IMR-90 (cell line): ENCODE data around the gene VPS54. TPM values are rescaled to one million over a fixed set of nuclear protein-coding genes. Genes with fewer than 3 reads are reported as not detected.

ENCODE experiments used
- ATAC-seq: fragments of 200-7000 bp; cut with Tn5 transposase; 2 replicates; pipeline ENCODE4 v1.9.1; 2020; ENCODE audit warnings: low read depth, mild to moderate bottlenecking, moderate library complexity
- BruUV-seq: library from RNA; stranded (reverse); fragments of 400-500 nt; replicated peaks from 2 replicates; lab custom pipeline; 2021; lab: Mats Ljungman, UMichigan
- CTCF ChIA-PET: fragments of 300-600 bp; formaldehyde crosslinking; extraction: SDS; loops from one replicate; lab custom pipeline; 2021; ENCODE audit warnings: antibody characterized with exemption; lab: Yijun Ruan, JAX
- POLR2A ChIA-PET: fragments of 300-600 bp; sonication (Branson Sonifier 250); formaldehyde crosslinking; loops from one replicate; lab custom pipeline; 2022; ENCODE audit warnings: antibody characterized with exemption; ENCODE audit not compliant: unreplicated experiment; lab: Charles Lee
- DNase-seq: peaks from one replicate; pipeline ENCODE4 v3.0.0; 2013
- H2AFZ ChIP-seq: replicated peaks from 2 replicates; pipeline ENCODE3; 2013; ENCODE audit warnings: low read length, mild to moderate bottlenecking; ENCODE audit not compliant: poor library complexity
- H2AK5ac ChIP-seq: 2 replicates; pipeline ENCODE4 v1.6.1; 2013; ENCODE audit warnings: low read depth, low read length, inconsistent platforms
- H2AK9ac ChIP-seq: replicated peaks from 2 replicates; pipeline ENCODE3; 2013; ENCODE audit warnings: mild to moderate bottlenecking, low read depth, low read length, moderate library complexity; ENCODE audit not compliant: poor library complexity
- H2BK120ac ChIP-seq: 2 replicates; pipeline ENCODE4 v1.6.1; 2013; ENCODE audit warnings: low read depth, low read length, inconsistent platforms
- H2BK15ac ChIP-seq: 3 replicates; pipeline ENCODE4 v1.6.1; 2013; ENCODE audit warnings: low read depth, low read length, inconsistent platforms
- H2BK20ac ChIP-seq: 2 replicates; pipeline ENCODE4 v1.6.1; 2013; ENCODE audit warnings: low read depth, mild to moderate bottlenecking, inconsistent platforms, low read length, moderate library complexity
- H2BK5ac ChIP-seq: 2 replicates; pipeline ENCODE4 v1.6.1; 2013; ENCODE audit warnings: mild to moderate bottlenecking, low read depth, low read length, inconsistent platforms; ENCODE audit not compliant: poor library complexity, severe bottlenecking
- H3K14ac ChIP-seq: replicated peaks from 2 replicates; pipeline ENCODE4 v1.6.1; 2013; ENCODE audit warnings: low read depth, low read length, inconsistent platforms
- H3K18ac ChIP-seq: 2 replicates; pipeline ENCODE4 v1.6.1; 2013; ENCODE audit warnings: low read depth, low read length, control low read depth
- H3K23ac ChIP-seq: 2 replicates; pipeline ENCODE4 v1.6.1; 2013; ENCODE audit warnings: low read depth, low read length, inconsistent platforms
- H3K27ac ChIP-seq: 2 replicates; pipeline ENCODE4 v1.5.1; 2013; ENCODE audit warnings: mild to moderate bottlenecking, control low read depth, low read length; ENCODE audit not compliant: insufficient read depth
- H3K27me3 ChIP-seq: 2 replicates; pipeline ENCODE4 v1.6.1; 2013; ENCODE audit warnings: low read length; ENCODE audit not compliant: control insufficient read depth, insufficient read depth
- H3K36me3 ChIP-seq: 2 replicates; pipeline ENCODE4 v1.6.1; 2013; ENCODE audit warnings: low read length, mixed read lengths; ENCODE audit not compliant: control insufficient read depth, insufficient read depth
- H3K4ac ChIP-seq: 2 replicates; pipeline ENCODE4 v1.6.1; 2013; ENCODE audit warnings: low read depth, low read length, inconsistent platforms
- H3K4me1 ChIP-seq: 2 replicates; pipeline ENCODE4 v1.6.1; 2013; ENCODE audit warnings: low read length, mixed read lengths; ENCODE audit not compliant: control insufficient read depth, insufficient read depth
- H3K4me2 ChIP-seq: 2 replicates; pipeline ENCODE4 v1.6.1; 2013; ENCODE audit warnings: low read depth, mild to moderate bottlenecking, control low read depth, low read length, moderate library complexity
- H3K4me3 ChIP-seq: 2 replicates; pipeline ENCODE4 v1.5.1; 2013; ENCODE audit warnings: low read depth, mild to moderate bottlenecking, control low read depth, low read length, moderate library complexity; ENCODE audit not compliant: insufficient read depth
- H3K56ac ChIP-seq: 2 replicates; pipeline ENCODE4 v1.6.1; 2013; ENCODE audit warnings: low read length, inconsistent platforms; ENCODE audit not compliant: insufficient read depth; ENCODE audit errors: extremely low read depth
- H3K79me1 ChIP-seq, 2 experiments: 2 replicates each; pipeline ENCODE4 v1.6.1; 2013; ENCODE audit warnings: low read length in 2 of 2, inconsistent platforms in 1 of 2, low read depth in 1 of 2
- H3K9ac ChIP-seq: 2 replicates; pipeline ENCODE4 v1.6.1; 2013; ENCODE audit warnings: low read depth, low read length, control low read depth
- H3K9me1 ChIP-seq: 2 replicates; pipeline ENCODE4 v1.6.1; 2013; ENCODE audit warnings: low read length, inconsistent platforms; ENCODE audit not compliant: insufficient read depth
- H3K9me3 ChIP-seq: 2 replicates; pipeline ENCODE4 v1.6.1; 2013; ENCODE audit warnings: low read length; ENCODE audit not compliant: control insufficient read depth, insufficient read depth
- H4K20me1 ChIP-seq: 2 replicates; pipeline ENCODE4 v1.6.1; 2013; ENCODE audit warnings: low read length, inconsistent platforms; ENCODE audit not compliant: insufficient read depth
- H4K5ac ChIP-seq: 2 replicates; pipeline ENCODE4 v1.6.1; 2013; ENCODE audit warnings: mild to moderate bottlenecking, low read depth, low read length, control low read depth
- H4K8ac ChIP-seq, 2 experiments: 2 replicates each; pipeline ENCODE4 v1.6.1; 2013; ENCODE audit warnings: low read depth in 2 of 2, low read length in 2 of 2, control low read depth in 1 of 2, inconsistent platforms in 1 of 2
- H4K91ac ChIP-seq: 2 replicates; pipeline ENCODE4 v1.6.1; 2013; ENCODE audit warnings: low read depth, low read length, inconsistent platforms; ENCODE audit not compliant: insufficient read depth
- BHLHE40 ChIP-seq: fragments of 150-350 bp; IDR thresholded peaks from 2 replicates; pipeline ENCODE4 v1.6.1; 2016; ENCODE audit warnings: mild to moderate bottlenecking, low read depth, low read length
- CEBPB ChIP-seq: IDR thresholded peaks from 2 replicates; pipeline ENCODE4 v1.6.1; 2012; ENCODE audit warnings: low read depth, low read length, improper control_type of control experiment
- CTCF ChIP-seq: conservative IDR thresholded peaks from 2 replicates; pipeline ENCODE4 v1.5.1; 2012; ENCODE audit warnings: mild to moderate bottlenecking, low read depth, low read length, improper control_type of control experiment
- ELK1 ChIP-seq: fragments of 150-350 bp; IDR thresholded peaks from 2 replicates; pipeline ENCODE4 v1.6.1; 2016; ENCODE audit warnings: low read depth, mild to moderate bottlenecking, low read length, moderate library complexity, borderline replicate concordance
- MAFK ChIP-seq: IDR thresholded peaks from 2 replicates; pipeline ENCODE4 v1.6.1; 2012; ENCODE audit warnings: low read depth, low read length, improper control_type of control experiment
- MAZ ChIP-seq: IDR thresholded peaks from 2 replicates; pipeline ENCODE4 v1.6.1; 2012; ENCODE audit warnings: low read depth, mild to moderate bottlenecking, low read length, improper control_type of control experiment, moderate library complexity, borderline replicate concordance
- MXI1 ChIP-seq: IDR thresholded peaks from 2 replicates; pipeline ENCODE4 v1.6.1; 2012; ENCODE audit warnings: low read depth, mild to moderate bottlenecking, low read length, moderate library complexity, borderline replicate concordance
- NFE2L2 ChIP-seq: fragments of 150-350 bp; IDR thresholded peaks from 2 replicates; pipeline ENCODE4 v1.6.1; 2016; ENCODE audit warnings: low read depth, mild to moderate bottlenecking, low read length
- RAD21 ChIP-seq: IDR thresholded peaks from 2 replicates; pipeline ENCODE4 v1.6.1; 2012; ENCODE audit warnings: low read length, improper control_type of control experiment
- RCOR1 ChIP-seq: IDR thresholded peaks from 2 replicates; pipeline ENCODE4 v1.6.1; 2012; ENCODE audit warnings: mild to moderate bottlenecking, low read length, improper control_type of control experiment; ENCODE audit not compliant: insufficient replicate concordance
- RFX5 ChIP-seq: IDR thresholded peaks from 2 replicates; pipeline ENCODE4 v1.8.0; 2012; ENCODE audit warnings: low read depth, mild to moderate bottlenecking, low read length, moderate library complexity
- SMC3 ChIP-seq: fragments of 150-350 bp; IDR thresholded peaks from 2 replicates; pipeline ENCODE4 v1.6.1; 2016; ENCODE audit warnings: low read depth, mild to moderate bottlenecking, antibody characterized with exemption, low read length, moderate library complexity
- USF2 ChIP-seq: fragments of 150-350 bp; IDR thresholded peaks from 2 replicates; pipeline ENCODE4 v1.6.1; 2017; ENCODE audit warnings: mild to moderate bottlenecking, antibody characterized with exemption, low read length, low read depth
- WGBS, 2 experiments: methylation state at CpG; one replicate each; pipeline versions ENCODE4 v1.1.5 to v1.1.7; 2013; ENCODE audit warnings: missing lambda C conversion rate in 2 of 2; ENCODE audit not compliant: insufficient read length in 1 of 2; ENCODE audit errors: extremely low coverage in 2 of 2; 5-methylcytosine and 5-hydroxymethylcytosine counted together
- dilution Hi-C: fragments of 300-500 bp; cut with HindIII; formaldehyde crosslinking; loops from one replicate; pipeline ENCODE4 v1.14.3; 2018; ENCODE audit warnings: low sequenced_read_pairs; ENCODE audit not compliant: unreplicated experiment
- in situ Hi-C: fragments of 300-500 bp; cut with MboI; formaldehyde crosslinking; loops from 3 replicates; pipeline ENCODE4 v1.14.3; 2019; ENCODE audit warnings: low sequenced_read_pairs, inconsistent platforms, mixed read lengths
- intact Hi-C: fragments of 100-400 bp; cut with micrococcal nuclease; formaldehyde crosslinking; loops from 2 replicates; pipeline ENCODE4 v1.10.0; 2022
- polyA plus RNA-seq, 3 experiments: library from polyadenylated mRNA; depleted of rRNA; stranded (reverse); fragments of >200 nt; gene quantifications; 2 replicates each; pipeline ENCODE4 v1.2.3, GENCODE V29; 2012; ENCODE audit warnings: low replicate concordance in 1 of 3
- total RNA-seq: library from RNA; depleted of rRNA; stranded (reverse); fragments of >200 nt; gene quantifications from 2 replicates; pipeline ENCODE4 v1.2.3, GENCODE V29; 2012

The VPS54 gene
- total and polyA plus RNA-seq, 2 of the 4 experiments (the other 2 are of a cell fraction) = 7.1 to 18.1 TPM

GRCh38 chr2:63894167-63894566 lies 125.1 kb downstream of the VPS54 start:
- Histone ChIP-seq H3K14ac (no peak overlapping the region), H3K4me1 (peaks cover 2% of the 10 kb centered on the region; the same call in 1 of the 2 replicates), H3K9me3 (no peaks in the 10 kb centered on the region), H3K9me1 (no peaks in the 10 kb centered on the region), H2BK120ac (no peak overlapping the region), H4K20me1 (no peaks in the 10 kb centered on the region), H3K23ac (no peak overlapping the region), H3K79me1 (peaks cover 3 to 4% of the 10 kb centered on the region in 2 experiments; a peak in 2 of 4 replicates), H3K27me3 (no peaks in the 10 kb centered on the region), H2BK20ac (no peak overlapping the region), H4K8ac (no peak overlapping the region), H3K36me3 (peaks cover 18% of the 10 kb centered on the region; the same call in 1 of the 2 replicates), H3K4me3 (no peak overlapping the region), H3K27ac (no peak overlapping the region), H3K18ac (no peak overlapping the region), H2AFZ (no peak overlapping the region), H3K4ac (no peak overlapping the region), H2BK15ac (no peak overlapping the region), H3K4me2 (no peak overlapping the region), H2AK5ac (no peak overlapping the region), H2AK9ac (no peak overlapping the region), H2BK5ac (no peak overlapping the region), H3K9ac (no peak overlapping the region), H3K56ac (no peak overlapping the region), H4K91ac (no peak overlapping the region), H4K5ac (no peak overlapping the region)
- ChIA-PET POLR2A (no interaction called here), CTCF (no interaction called here)
- dilution Hi-C loops = no loop called here
- DNase-seq (no peak), ATAC-seq (no peak)
- TF ChIP-seq RCOR1 (no peak), MAFK (no peak), CEBPB (no peak), MAZ (no peak), BHLHE40 (no peak), CTCF (no peak), NFE2L2 (no peak), RAD21 (no peak), ELK1 (no peak), SMC3 (no peak), MXI1 (no peak), RFX5 (no peak), USF2 (no peak)
- no CpG with 5 or more reads among the region's 1 CpG for WGBS, 2 experiments
- no TSS peak for BruUV-seq
- in situ Hi-C loops = no loop called here
- intact Hi-C loops = no loop called here
